NCI-H1092 treated with DMSO at 0.1 percent for 48 hours (cell line): ENCODE results near the gene IKZF2.

Experiments used
- DNase-seq: peaks from one replicate; lab custom pipeline; 2025; lab: John Stamatoyannopoulos, UW

IKZF2 gene

DNA sequence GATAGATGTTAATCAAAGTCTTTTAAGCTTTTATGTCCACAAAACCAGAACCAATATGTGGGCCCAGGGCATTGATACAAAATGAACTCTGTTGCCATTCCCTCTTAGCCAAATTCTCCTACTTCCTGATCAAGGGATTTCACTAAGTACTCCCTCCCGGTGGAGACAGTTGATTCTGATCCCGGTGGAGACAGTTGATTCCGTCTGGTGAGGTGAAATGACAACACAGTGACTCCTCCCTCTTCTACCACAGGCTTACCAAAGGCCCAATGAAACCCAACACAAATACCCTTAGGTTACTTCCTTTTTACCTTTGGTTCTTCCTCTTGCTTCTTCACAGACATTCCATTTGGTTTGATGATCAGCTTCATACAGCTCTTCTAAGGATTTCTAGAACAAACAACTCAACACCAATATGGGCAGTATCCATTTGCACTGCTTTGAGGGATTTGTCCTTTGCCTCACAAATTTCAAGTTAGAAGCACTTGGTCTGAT lies 153.8 kb downstream of the IKZF2 start:
- DNase-seq: no peak

GRCh38 chr2:212995920-212996319 lies 155.5 kb downstream of the IKZF2 start:
- DNase-seq: no peak

- DNase-seq: no peak
These were observed 156.4 kb downstream of the IKZF2 start for GRCh38 chr2:212994976-212995375.

DNA sequence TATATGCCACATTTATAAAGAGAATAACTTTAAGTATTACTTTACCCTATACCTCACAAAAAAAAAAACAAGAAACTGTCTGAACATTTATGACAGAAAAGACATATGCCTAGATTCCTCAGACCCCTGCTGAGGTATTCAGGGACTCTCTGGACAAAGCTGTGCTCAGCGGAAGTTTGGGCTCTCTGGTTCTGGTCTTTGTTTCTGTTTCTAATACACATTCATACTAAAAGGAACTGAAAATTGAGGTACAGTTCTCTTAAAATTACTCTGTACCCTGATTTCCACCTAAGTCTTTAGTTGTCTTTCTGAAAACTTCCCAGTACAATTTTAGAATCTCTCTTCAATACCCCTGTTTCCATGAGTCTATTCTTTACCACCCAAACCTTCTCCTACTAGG lies 160.3 kb downstream of the IKZF2 start:
- DNase-seq: no peak

GRCh38 chr2:212990697-212991096 lies 160.7 kb downstream of the IKZF2 start:
- no peak for DNase-seq

DNA sequence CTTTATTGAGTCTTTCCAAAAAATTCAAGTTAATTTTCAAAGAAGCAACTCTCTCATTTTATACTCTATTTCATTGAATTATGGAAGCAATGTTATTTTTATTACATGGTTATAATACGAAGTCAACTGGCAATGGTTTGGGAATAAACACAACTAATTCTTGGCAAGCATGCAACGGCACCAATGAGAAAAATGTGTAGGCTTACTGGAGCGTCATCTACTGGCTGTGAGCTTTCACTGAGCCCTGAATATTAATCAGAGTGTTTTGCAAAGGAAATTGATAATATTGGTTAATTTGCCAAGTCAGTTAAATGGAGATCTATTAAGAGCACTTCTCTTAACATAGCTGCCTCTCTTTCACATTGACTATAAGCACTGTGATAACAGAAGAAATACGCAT lies 163.9 kb downstream of the IKZF2 start:
- no peak for DNase-seq

DNA sequence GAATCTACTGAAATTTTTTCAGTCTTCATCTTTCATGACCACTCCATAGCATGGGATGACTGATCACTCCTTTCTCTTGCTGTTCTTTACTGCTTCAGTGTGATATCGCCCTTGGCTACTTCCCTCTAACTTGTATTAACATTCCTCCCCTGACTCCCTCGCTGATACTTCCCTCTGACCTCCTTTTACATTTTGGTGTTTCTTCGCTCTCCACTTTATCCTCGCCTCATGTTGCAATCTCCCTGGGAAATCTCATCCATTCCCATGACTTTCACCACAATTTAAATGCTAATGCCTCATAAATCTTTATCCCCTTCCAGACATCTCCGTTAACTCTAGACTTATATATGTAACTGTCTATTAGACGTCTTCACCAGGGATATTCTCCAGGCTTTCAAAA lies 167.3 kb downstream of the IKZF2 start:
- no peak for DNase-seq

GRCh38 chr2:212979799-212980198 lies 171.6 kb downstream of the IKZF2 start:
- no peak for DNase-seq

DNA sequence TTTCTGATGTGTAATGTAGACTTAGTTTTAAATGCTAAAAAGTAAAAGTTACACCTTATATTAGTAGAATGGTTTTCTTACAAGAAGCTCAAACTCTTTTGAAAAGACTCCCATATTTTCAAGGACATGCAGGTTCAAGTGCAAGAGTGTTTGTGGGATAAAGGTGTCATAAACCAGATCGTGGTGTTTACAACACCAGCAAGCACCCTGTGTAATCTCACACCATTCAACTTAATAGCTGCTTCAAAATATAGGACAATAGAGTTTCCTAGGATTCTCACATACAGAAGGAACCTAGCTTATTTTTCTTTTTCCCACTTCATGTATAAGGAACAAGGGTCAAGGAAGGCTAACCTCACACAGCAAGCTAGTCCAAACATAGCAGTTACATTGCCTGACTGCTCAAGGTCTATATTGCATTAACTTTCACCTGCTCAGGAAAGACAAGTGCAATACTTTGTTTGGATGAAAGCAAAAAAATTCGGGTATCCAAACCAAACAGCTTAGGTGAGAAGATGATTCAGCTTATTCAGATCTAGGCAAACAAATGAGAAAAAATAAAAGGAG lies 172.3 kb downstream of the IKZF2 start:
- no peak for DNase-seq

- DNase-seq: no peak
These were observed 174.3 kb downstream of the IKZF2 start for GRCh38 chr2:212977152-212977551.

DNA sequence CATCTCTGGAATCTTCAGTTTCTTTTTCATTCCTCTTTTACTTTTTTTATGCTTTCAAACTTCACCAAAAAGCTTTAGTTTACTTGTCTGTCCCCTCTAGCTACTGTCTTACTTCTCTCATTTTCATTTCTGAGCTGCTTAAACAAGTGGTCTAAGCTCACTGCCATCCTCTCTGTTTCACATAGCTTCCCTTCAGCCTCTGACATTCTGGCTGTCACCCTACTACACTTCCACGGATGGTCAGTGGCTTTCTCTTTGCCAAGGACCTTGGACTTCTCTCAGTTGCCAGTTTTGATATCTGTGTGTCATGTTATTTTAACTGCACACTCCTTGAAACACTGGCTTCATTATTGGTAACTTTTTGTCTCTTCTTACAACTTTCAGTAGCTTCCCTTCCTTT lies 176.1 kb downstream of the IKZF2 start:
- no peak for DNase-seq

GRCh38 chr2:212974692-212975091 lies 176.7 kb downstream of the IKZF2 start:
- DNase-seq: no peak

- DNase-seq: no peak
These were observed 178.1 kb downstream of the IKZF2 start for GRCh38 chr2:212973347-212973746.

- no peak for DNase-seq
These were observed 181.3 kb downstream of the IKZF2 start for GRCh38 chr2:212970132-212970531.

DNA sequence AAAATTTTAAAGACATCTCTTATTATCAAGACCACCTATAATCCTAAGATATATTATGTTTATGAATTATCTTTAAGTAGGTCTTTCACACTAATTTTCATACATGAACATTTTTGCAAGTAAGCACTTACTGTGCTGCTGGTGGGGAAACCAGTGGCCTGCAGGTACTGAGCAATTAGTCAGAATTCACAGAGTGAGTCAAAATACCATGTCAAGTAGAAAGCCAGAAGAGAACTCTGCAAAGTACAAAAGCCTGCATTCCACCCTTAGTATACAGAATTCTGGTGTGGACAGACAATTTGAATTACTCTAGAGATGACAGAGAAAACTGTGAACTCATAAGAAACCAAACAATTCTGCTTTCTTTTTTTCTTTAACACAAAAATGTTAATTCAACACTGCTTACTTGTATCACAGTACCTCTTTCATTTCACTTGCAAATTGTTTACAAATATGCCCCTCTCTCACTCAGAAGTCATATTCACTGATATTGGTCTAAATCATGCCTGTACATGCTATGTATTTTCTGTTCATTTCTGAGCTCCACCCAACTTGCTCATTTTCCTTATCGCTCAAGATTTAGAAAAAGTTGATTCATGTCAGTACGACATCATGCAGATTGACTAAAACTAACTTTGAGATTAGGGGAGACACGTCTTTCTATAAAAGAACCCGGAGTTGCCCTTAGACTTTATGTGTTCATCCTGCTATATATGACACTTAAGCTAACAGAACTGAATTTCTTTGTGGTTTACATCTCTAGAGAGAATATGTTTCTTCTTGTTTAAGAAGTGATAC lies 182.9 kb downstream of the IKZF2 start:
- no peak for DNase-seq

- DNase-seq: no peak
These were observed 184.5 kb downstream of the IKZF2 start for GRCh38 chr2:212966884-212967283.

GRCh38 chr2:212962691-212963090 lies 188.7 kb downstream of the IKZF2 start:
- DNase-seq: no peak

GRCh38 chr2:212961255-212961654 lies 190.2 kb downstream of the IKZF2 start:
- DNase-seq: no peak

DNA sequence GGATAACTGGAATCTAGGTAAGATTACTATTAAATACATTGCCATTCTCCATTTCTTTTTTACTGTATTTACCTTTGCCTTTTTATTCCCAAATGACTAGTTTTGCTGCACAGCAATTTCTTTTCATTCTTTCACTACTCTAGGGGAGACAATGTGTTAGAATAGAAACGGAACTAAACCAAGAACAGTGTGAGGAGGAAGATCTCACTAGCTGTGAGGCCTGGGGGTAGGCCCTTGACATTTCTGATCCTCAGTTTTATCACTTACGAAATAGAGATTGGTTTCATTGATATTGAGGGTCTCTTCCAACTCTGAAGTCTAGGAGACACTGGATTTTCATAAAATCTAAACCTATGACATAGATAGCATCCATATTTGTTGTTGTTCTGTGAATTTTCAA lies 191.1 kb downstream of the IKZF2 start:
- DNase-seq: no peak

- DNase-seq: no peak
These were observed 191.8 kb downstream of the IKZF2 start for GRCh38 chr2:212959471-212960117.

- DNase-seq: no peak
These were observed 192.6 kb downstream of the IKZF2 start for GRCh38 chr2:212958757-212959295.

GRCh38 chr2:212958133-212958532 lies 193.3 kb downstream of the IKZF2 start:
- DNase-seq: no peak

DNA sequence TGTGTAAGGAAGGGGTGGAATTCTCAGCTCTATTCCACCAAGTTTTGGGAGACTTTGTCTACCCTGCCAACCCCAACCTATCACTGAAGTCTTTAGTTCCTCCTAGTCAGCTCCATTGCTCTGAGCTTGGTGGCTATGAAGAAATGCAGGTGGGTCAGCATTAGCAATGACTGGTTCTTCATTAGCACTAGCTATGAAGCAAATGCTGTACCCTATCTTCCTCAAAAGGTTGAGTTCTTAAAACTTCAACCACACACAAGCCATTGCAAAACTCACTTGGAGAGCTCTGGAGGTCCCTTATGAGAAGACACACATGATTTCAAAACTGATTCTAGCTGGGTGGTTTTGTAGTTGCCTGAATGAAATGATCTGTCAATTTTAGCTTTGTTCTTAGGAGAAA lies 193.8 kb downstream of the IKZF2 start:
- DNase-seq: no peak
